Osteocyte (in vitro differentiated cells): ENCODE measurements around the gene SLC23A3. TPM values are rescaled to one million over a fixed set of nuclear protein-coding genes. Genes with fewer than 3 reads are reported as not detected.

Experiments used
- DNase-seq: peaks from one replicate; pipeline ENCODE4 v3.0.0; 2021; ENCODE audit warnings: mixed read lengths; ENCODE audit not compliant: unreplicated experiment; ENCODE audit errors: extremely low spot score
- H3K27ac Mint-ChIP-seq: one replicate; pipeline ENCODE4 v1.8.0; 2021; ENCODE audit warnings: mild to moderate bottlenecking, mixed read lengths; ENCODE audit not compliant: unreplicated experiment
- H3K27me3 Mint-ChIP-seq: one replicate; pipeline ENCODE4 v1.8.0; 2021; ENCODE audit warnings: mixed read lengths; ENCODE audit not compliant: unreplicated experiment
- H3K36me3 Mint-ChIP-seq: one replicate; pipeline ENCODE4 v1.8.0; 2021; ENCODE audit warnings: mixed read lengths; ENCODE audit not compliant: unreplicated experiment
- H3K4me1 Mint-ChIP-seq: one replicate; pipeline ENCODE4 v1.8.0; 2021; ENCODE audit warnings: mixed read lengths; ENCODE audit not compliant: unreplicated experiment
- H3K4me3 Mint-ChIP-seq: one replicate; pipeline ENCODE4 v1.8.0; 2021; ENCODE audit warnings: mild to moderate bottlenecking, moderate library complexity, mixed read lengths; ENCODE audit not compliant: unreplicated experiment
- H3K9me3 Mint-ChIP-seq: one replicate; pipeline ENCODE4 v1.8.0; 2021; ENCODE audit warnings: mixed read lengths; ENCODE audit not compliant: unreplicated experiment
- total RNA-seq: library from RNA; stranded (reverse); gene quantifications from 2 replicates; pipeline ENCODE4 v1.2.1, GENCODE V29; 2021
- TF ChIP-seq, protein P1 (sequence below): fragments of 200-600 bp; sonication (generic); IDR thresholded peaks from 2 replicates; pipeline ENCODE4 v1.5.0; 2021; ENCODE audit warnings: antibody characterized with exemption, mild to moderate bottlenecking, moderate library complexity

SLC23A3 gene
- total RNA-seq, 1 donor from 2014 or later: 5.2 TPM

DNA sequence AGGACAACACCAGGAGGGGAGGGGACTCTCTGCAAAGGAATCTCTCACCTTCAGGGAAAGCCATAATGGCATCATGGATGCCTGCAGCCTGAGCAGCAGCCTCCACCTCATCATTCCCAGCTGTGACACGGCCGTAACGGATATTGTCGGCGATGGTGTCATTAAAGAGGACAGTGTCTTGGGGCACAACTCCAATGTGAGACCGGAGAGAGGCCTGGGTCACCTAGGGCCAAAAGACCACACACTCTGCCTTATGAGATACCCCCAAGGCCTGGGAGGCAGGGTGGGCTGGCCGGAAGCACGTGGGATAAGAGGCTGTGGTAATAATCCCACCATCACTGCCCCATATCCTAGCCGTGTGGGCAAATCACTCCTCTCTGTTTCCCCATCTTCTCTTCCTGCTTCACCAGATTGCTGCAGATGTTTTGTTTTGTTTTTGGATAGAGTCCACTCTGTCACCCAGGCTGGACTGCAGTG lies 41.1 kb upstream of the SLC23A3 start:
- Mint-ChIP-seq H3K36me3 (peaks cover 22% of the 10 kb centered on the region), H3K27me3 (no peaks in the 10 kb centered on the region), H3K27ac (no peak overlapping the region), H3K4me3 (no peak overlapping the region), H3K4me1 (peaks cover 25% of the 10 kb centered on the region), H3K9me3 (no peaks in the 10 kb centered on the region)
- TF ChIP-seq, protein P1, sequence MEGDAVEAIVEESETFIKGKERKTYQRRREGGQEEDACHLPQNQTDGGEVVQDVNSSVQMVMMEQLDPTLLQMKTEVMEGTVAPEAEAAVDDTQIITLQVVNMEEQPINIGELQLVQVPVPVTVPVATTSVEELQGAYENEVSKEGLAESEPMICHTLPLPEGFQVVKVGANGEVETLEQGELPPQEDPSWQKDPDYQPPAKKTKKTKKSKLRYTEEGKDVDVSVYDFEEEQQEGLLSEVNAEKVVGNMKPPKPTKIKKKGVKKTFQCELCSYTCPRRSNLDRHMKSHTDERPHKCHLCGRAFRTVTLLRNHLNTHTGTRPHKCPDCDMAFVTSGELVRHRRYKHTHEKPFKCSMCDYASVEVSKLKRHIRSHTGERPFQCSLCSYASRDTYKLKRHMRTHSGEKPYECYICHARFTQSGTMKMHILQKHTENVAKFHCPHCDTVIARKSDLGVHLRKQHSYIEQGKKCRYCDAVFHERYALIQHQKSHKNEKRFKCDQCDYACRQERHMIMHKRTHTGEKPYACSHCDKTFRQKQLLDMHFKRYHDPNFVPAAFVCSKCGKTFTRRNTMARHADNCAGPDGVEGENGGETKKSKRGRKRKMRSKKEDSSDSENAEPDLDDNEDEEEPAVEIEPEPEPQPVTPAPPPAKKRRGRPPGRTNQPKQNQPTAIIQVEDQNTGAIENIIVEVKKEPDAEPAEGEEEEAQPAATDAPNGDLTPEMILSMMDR: no peak
- DNase-seq: no peak

DNA sequence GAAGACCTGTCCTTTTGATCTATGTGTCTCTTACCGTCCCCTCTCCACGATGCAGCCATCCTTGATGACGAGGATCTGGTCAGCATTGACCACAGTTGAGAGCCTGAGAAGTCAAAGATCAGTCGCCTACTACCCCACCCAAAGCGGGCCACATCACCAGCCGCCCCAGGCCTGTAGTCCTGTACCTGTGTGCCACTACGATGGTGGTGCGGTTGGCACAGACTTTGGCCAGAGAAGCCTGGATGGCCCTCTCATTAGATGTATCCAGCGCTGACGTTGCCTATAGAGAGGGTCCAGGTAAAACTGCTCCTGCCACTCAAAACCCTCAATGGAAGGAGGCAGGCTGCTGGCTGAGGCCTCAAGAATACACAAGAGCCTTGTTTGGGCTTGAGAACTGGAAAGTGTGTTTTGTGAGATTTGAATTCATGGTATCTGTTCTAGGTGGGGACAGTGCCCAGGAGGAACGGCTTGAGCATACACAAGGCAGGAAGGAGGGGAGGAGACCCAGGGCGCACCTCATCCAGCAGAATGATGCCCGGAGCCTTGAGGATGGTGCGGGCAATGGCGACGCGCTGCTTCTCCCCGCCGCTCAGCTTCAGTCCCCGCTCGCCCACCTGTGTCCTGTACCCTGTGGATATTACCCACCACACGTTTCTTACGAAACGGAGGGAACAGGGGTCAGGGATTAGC lies 40.5 kb upstream of the SLC23A3 start:
- Mint-ChIP-seq H3K27ac (no peak overlapping the region), H3K36me3 (peaks cover 22% of the 10 kb centered on the region), H3K27me3 (no peaks in the 10 kb centered on the region), H3K4me1 (peaks cover 25% of the 10 kb centered on the region), H3K4me3 (no peak overlapping the region), H3K9me3 (no peaks in the 10 kb centered on the region)
- TF ChIP-seq, protein P1: no peak
- DNase-seq: no peak

DNA sequence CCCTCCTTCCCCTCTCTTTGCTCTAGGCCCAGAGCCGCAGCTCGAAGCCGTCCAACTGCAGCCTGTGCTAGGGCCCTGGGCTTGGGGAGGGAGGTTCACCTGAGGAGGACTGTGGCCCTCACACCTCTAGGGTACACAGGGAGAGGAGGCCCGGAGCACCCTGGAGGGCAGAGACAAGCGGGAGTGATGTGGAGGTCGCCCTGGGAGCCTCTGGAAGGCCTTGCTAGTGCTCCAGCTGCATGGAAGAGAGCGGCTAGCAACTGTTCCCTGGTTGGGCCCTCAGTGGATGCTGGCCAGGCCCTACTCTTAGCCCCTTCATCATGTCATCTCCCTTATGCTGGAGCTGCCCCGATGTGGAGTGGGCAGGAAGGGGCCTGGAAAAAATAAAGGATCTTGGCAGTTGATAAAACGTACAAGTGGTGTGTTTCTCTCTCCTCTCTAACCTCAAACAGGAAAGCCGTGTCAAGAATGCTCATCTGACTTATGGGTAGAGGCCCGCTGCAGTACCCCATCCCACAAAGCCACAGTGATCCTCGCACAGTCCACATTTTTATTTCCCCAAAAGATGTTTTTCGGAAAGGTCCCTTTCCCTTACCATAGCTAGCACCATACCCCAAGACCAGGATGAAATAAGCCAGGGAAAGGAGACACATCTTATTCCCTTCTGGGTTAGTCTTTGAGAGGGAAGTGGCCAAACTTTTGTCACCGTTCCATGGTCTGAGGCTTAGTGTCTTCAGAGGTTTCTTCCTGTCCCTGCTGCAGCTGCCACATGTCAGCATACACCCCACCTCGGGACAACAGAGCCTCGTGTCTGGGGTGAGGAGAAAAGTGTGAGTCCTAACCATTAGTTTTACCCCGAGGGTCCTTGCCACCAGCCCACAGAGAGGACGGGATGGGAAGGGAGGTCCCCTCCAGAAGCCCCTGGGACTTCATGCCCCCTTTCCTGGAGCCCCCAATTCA lies 39.7 kb upstream of the SLC23A3 start:
- Mint-ChIP-seq H3K36me3 (peaks cover 17% of the 10 kb centered on the region), H3K4me3 (no peak overlapping the region), H3K27ac (no peak overlapping the region), H3K27me3 (no peaks in the 10 kb centered on the region), H3K9me3 (no peaks in the 10 kb centered on the region), H3K4me1 (peaks cover 25% of the 10 kb centered on the region)
- TF ChIP-seq, protein P1: no peak
- no peak for DNase-seq

DNA sequence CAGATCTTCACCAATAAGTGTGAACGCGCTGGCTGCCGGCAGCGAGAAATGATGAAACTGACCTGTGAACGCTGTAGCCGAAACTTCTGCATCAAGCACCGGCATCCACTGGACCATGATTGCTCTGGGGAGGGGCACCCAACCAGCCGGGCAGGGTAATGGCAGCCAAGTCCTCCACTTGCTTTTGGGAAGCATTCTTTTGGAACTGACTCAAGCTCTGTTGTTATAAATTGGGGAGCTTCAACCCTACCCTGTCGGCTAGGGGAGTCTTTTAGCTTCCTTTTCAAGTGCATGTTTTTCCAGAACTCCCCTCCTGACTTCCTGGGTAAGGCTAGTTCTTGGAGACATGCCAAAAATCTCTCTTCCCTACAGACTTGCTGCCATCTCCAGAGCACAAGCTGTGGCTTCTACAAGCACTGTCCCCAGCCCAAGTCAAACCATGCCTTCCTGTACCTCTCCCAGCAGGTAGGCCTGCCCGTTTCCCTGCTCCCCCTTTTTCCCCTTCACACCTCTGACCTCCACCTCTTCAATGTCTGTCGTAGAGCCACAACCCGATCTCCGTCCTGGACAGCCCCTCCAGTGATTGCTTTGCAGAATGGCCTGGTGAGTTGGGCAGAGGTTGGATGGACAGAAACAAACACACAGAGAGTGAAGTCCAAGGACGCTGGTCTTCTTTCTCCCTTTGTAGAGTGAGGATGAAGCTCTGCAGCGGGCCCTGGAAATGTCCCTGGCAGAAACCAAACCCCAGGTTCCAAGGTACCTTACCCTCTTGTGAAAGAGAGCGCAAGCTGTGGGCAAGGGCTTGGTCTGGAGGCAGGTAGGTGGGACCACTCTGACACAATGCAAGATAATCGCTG lies 38.3 kb upstream of the SLC23A3 start:
- H3K4me3 Mint-ChIP-seq: peak overlapping the region; percentile 89
- no peak for DNase-seq
- no peaks in the 10 kb centered on the region for H3K27me3 Mint-ChIP-seq
- H3K9me3 Mint-ChIP-seq: no peaks in the 10 kb centered on the region
- peaks cover 7% of the 10 kb centered on the region for H3K36me3 Mint-ChIP-seq
- H3K27ac Mint-ChIP-seq: peak overlapping the region; percentile 57
- TF ChIP-seq, protein P1: no peak
- H3K4me1 Mint-ChIP-seq: peaks cover 25% of the 10 kb centered on the region
